HAP-1 (cell line): Measurements from ENCODE around the gene BCAR3.

ENCODE experiments used
- DNase-seq, 2 experiments: peaks; one replicate each; pipeline ENCODE4 v3.0.0-alpha.2; 2016 to 2020; ENCODE audit warnings: low spot score in 2 of 2
- H3K27me3 ChIP-seq: fragments of 250-450 bp; sonication (Bioruptor Pico); 2 replicates; pipeline ENCODE4 v1.5.1; 2020; ENCODE audit warnings: low read depth, mild to moderate bottlenecking, moderate library complexity
- H3K36me3 ChIP-seq: fragments of 250-450 bp; sonication (Bioruptor Pico); replicated peaks from 2 replicates; pipeline ENCODE4 v1.5.1; 2020; ENCODE audit warnings: mild to moderate bottlenecking
- H3K4me1 ChIP-seq: fragments of 250-450 bp; sonication (Bioruptor Pico); 2 replicates; pipeline ENCODE4 v1.5.1; 2020; ENCODE audit warnings: mild to moderate bottlenecking
- H3K4me3 ChIP-seq: fragments of 250-450 bp; sonication (Bioruptor Pico); 2 replicates; pipeline ENCODE4 v1.5.1; 2020; ENCODE audit warnings: mild to moderate bottlenecking, moderate library complexity
- H3K9me3 ChIP-seq: fragments of 250-450 bp; sonication (Bioruptor Pico); 2 replicates; pipeline ENCODE4 v1.5.1; 2020; ENCODE audit warnings: mild to moderate bottlenecking, moderate library complexity
- in situ Hi-C: fragments of 300-500 bp; cut with MboI; formaldehyde crosslinking; loops from 3 replicates; pipeline ENCODE4 v1.14.3; 2020; ENCODE audit warnings: low sequenced_read_pairs, inconsistent platforms, mixed read lengths

The BCAR3 gene

DNA sequence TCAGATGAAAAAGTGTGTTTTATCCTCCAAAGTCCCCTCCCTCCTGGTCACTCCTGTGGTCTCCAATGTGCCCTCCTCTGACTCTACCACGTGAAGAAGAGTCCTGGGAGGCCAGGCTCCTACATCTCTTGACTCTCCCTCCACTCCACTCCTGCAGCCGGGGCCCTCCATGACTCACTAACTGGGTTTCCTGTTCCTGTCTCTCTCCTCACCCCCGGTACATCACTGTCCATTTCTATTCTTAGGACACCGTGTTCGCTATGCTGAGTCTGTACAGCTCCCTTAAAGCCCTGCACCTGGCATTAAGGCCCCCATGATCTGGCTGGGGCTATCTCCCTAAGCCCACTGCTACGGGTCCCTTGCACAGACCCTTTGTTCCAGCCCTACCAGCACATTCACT lies 93.4 kb downstream of the BCAR3 start:
- H3K27me3 ChIP-seq = no peaks in the 10 kb centered on the region
- in situ Hi-C loops = no loop called here
- no peaks in the 10 kb centered on the region for H3K36me3 ChIP-seq
- H3K9me3 ChIP-seq = no peaks in the 10 kb centered on the region
- DNase-seq = no peak
- no peak overlapping the region for H3K4me3 ChIP-seq
- peaks cover 3% of the 10 kb centered on the region; the same call in 1 of the 2 replicates for H3K4me1 ChIP-seq

DNA sequence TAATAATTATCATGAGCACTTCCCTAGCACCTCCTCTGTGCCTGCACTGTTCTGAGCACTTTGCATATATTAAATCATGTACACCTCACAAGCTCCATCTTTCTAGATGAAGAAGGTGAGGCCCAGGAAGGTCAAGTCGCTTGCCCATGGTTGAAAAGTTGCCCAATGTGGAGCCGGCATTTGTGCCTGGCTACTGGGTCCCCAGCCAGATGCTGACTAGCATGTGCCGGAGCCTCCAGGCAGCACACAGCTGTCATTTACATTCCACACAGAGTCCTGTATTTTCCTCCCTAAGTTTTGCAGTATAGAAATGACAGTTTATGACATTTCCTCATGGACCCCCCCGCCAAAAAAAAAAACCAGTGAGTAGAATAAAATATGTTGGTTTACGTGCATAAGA lies 94.3 kb downstream of the BCAR3 start:
- in situ Hi-C loops = no loop called here

DNA sequence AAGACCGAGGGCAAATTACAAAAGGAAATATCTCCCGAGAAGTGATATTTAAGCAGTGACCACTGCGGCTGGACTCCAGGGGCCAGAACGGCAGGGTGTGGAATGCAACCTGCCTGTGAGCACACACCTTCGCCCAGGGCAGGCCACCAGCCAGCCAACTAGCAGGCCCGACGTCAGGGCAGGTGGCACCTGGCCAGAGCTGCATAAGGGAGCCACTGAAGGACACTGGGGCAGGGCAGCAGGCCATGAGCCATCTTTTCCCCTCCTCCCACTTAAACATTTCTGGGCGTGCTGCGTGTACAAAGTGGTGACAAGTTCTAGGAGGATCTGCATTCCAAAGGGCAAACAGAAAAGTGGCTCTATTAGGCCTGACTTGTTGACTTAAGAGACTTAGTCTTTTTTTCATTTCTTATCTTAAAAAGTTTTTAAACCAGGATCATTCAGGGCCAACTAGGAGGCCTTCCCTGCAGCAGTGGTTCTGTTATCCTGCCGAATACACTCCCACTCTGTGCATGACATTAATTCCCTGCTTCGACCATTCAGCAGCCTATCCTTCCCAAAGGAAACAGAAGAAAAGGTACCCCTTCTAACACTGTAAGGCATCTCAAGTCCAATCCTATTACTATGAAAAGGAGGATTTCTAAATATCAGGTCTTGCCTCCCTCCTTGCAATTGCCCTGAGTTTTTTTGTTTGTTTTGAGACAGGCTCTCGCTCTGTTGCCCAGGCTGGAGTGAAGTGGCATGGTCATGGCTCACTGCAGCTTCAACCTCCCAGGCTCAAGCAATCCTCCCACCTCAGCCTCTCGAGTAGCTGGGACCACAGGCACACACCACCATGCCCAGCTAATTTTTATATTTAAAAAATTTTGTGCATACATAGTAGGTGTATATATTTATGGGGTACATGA lies 96.3 kb downstream of the BCAR3 start:
- in situ Hi-C loops = no loop called here
- Histone ChIP-seq H3K4me1 (peaks cover 3% of the 10 kb centered on the region; the same call in 1 of the 2 replicates), H3K27me3 (no peaks in the 10 kb centered on the region), H3K36me3 (no peaks in the 10 kb centered on the region), H3K9me3 (no peaks in the 10 kb centered on the region), H3K4me3 (no peak overlapping the region)
- no peak for DNase-seq

More for the DNA sequence above, 94.3 kb downstream of the BCAR3 start:
- no peak overlapping the region for H3K4me3 ChIP-seq
- no peaks in the 10 kb centered on the region for H3K27me3 ChIP-seq
- H3K9me3 ChIP-seq = no peaks in the 10 kb centered on the region
- H3K36me3 ChIP-seq = no peaks in the 10 kb centered on the region
- DNase-seq = no peak
- H3K4me1 ChIP-seq = peaks cover 3% of the 10 kb centered on the region; the same call in 1 of the 2 replicates

DNA sequence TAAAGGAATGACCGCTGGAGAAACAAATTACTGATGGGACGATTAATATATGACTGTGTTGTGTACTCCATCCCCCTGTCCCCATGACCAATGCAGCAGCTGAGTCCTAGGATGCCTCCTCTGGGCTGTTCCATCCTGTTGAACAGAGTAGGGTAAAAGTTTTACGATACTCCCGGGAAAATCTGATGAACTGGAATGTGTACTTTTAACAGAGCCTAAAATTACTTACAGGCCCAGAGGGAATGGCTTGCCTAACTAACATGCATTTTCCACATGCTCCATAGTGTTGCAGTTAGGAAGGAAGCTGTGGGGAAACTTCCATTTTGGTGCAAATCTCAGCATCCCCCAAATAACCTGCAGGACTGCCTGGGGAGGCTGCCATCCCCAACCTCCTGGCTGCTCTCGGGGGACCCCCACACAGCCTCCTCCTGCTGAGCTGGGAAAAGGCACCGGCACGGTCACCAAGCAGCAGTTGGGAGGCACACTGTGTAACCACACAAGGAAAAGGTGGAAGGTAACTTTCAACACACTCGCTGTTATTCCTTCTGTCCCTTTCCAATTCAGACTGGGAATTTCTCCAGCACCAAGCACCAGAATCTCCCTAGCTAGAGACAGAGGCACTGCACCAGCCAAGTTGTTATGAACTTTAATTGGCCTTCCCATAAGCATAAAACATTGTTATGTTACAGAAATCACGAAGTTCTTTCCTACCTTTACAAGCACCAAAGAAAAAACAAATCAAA lies 97.2 kb downstream of the BCAR3 start:
- no peak overlapping the region for H3K4me3 ChIP-seq
- no peaks in the 10 kb centered on the region for H3K36me3 ChIP-seq
- in situ Hi-C loops = no loop called here
- H3K27me3 ChIP-seq = no peaks in the 10 kb centered on the region
- peaks cover 3% of the 10 kb centered on the region; the same call in 1 of the 2 replicates for H3K4me1 ChIP-seq
- H3K9me3 ChIP-seq = no peaks in the 10 kb centered on the region
- DNase-seq = no peak

DNA sequence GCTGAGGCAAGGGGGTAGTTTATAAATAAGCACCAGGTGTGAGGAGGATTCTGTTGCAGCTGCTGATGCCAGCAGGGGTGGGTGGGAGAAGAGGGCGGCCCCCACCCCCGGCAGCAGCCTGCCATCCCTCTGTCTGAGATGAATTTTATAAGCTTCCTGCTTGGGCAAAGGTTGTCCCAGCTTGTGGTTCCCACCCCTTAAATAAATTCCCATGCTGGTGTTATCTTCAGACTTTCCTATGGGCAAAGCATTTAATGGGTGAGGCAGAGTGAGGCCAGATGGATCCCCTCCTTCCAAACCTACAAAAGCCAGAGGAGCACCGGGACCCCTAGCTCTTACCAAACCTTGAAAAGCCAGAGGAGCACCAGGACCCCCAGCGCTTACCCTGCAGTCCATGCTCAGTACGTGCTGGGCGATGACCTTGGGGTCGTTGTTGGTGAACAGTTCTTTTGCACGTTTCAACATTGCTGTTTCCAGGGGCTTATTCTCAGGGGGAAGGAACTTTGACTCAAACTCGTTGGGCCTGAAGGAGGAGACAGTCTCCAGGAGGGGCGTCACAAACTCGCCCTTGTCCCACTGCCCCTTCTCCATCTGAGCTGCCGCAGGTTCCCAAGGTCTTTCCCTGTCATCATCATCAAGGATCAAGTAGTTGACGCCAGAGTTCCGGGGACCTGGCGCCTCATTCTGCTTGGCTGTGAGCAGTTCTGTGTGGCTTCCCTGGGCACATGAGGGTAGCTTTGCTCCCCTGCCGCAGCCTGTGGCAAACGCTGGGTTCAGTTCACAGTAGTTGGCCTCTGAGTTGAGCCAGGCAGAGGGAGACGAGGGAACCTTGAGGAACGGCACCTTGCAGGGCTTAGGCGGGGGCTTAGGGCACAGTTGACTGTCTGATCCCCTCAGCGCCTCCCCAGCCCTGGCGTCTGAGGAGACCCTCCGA lies 99.5 kb downstream of the BCAR3 start:
- H3K36me3 ChIP-seq = no peaks in the 10 kb centered on the region
- no peaks in the 10 kb centered on the region for H3K9me3 ChIP-seq
- in situ Hi-C loops = no loop called here
- H3K4me1 ChIP-seq = peaks cover 3% of the 10 kb centered on the region; the same call in 1 of the 2 replicates
- no peak overlapping the region for H3K4me3 ChIP-seq
- no peaks in the 10 kb centered on the region for H3K27me3 ChIP-seq
- no peak for DNase-seq

DNA sequence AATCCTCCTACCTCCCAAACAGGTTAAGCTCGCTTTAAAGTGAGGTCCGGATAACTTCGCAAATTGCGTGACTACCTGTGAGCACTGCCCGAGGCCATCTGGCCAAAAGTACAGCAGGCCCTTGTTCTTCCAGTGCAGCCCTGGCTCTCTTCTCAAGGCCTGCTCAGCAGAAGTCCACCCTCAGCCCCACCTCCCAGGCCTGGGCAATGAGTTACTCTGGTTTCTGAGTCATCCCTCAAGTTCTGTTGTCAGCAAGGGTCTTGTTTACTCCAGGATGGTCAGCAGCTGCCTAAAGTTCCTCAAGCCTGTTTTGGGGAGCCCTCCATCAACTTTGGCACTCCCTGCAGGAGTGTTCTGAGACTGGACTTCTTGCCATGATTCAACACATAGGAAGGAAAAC lies 101.7 kb downstream of the BCAR3 start:
- H3K4me1 ChIP-seq = no peaks in the 10 kb centered on the region
- no peak overlapping the region for H3K4me3 ChIP-seq
- H3K36me3 ChIP-seq = no peaks in the 10 kb centered on the region
- no peaks in the 10 kb centered on the region for H3K27me3 ChIP-seq
- no peaks in the 10 kb centered on the region for H3K9me3 ChIP-seq
- in situ Hi-C loops = no loop called here
- no peak for DNase-seq

DNA sequence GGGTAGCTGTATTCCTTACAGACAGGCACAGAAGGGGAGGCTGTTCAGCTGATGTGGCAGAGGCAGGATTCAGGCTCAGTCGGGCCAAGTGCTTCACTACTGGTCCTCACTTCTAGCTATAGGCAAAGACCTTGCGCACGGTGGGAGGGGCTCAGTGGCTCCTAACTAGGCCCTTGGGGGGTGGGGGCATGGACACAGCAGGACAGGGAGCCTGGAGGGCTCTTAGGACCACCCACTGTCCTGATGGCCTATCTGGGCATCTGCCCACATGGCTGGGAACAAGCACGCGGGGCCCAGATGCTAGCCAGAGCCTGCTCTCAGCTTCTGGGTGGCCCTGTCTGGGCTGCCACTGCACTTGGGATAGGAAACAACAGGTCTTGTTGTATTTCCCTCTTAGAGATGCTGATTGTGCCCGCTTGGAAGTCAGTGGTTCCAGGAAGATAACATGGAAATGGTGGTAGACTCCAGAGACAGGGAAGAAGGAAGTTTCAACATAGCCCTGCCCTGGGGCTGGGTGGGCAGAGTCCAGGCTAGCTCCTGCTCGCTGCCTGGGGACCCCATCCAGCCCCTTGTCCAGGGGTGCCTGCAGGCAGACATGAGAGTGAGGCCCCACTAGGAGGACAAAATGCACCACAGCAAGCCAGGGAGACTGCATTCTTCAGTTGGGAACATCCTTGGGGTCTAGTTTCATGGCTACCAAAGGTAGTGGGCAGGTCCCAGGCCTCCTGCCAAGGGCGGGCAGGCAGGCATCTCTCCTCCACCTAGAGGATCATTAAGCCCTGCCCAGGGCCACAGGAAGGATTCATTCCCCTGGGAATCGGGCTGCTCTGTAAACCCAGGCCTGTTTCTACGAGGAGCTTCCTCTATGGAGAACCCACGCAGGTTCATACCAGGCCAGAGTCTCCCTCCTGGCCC lies 102.5 kb downstream of the BCAR3 start:
- H3K4me3 ChIP-seq = no peak overlapping the region
- H3K9me3 ChIP-seq = no peaks in the 10 kb centered on the region
- DNase-seq = no peak
- H3K36me3 ChIP-seq = no peaks in the 10 kb centered on the region
- in situ Hi-C loops = no loop called here
- H3K4me1 ChIP-seq = no peaks in the 10 kb centered on the region
- no peaks in the 10 kb centered on the region for H3K27me3 ChIP-seq

DNA sequence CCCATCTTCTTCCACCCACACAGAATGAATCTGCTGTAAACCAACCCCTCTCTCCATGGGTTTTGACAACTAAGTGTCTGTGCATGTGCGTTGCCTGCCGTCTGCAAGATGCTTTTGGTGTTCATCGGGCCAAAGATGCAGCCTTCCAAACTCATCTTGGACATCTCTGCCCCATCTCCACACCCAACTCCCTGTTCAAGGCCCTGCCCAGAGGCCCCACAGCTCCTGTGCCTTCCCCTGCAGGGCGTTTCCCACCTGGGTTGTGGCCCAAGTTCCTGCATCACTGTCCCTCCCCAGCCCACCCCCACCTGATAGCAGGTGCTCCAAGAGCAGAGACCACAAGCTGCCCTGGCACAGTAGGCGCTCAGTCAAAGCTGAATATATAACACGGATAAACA lies 103.2 kb downstream of the BCAR3 start:
- Histone ChIP-seq H3K4me1 (no peaks in the 10 kb centered on the region), H3K36me3 (no peaks in the 10 kb centered on the region), H3K27me3 (no peaks in the 10 kb centered on the region), H3K4me3 (no peak overlapping the region), H3K9me3 (no peaks in the 10 kb centered on the region)
- no peak for DNase-seq
- in situ Hi-C loops = no loop called here

DNA sequence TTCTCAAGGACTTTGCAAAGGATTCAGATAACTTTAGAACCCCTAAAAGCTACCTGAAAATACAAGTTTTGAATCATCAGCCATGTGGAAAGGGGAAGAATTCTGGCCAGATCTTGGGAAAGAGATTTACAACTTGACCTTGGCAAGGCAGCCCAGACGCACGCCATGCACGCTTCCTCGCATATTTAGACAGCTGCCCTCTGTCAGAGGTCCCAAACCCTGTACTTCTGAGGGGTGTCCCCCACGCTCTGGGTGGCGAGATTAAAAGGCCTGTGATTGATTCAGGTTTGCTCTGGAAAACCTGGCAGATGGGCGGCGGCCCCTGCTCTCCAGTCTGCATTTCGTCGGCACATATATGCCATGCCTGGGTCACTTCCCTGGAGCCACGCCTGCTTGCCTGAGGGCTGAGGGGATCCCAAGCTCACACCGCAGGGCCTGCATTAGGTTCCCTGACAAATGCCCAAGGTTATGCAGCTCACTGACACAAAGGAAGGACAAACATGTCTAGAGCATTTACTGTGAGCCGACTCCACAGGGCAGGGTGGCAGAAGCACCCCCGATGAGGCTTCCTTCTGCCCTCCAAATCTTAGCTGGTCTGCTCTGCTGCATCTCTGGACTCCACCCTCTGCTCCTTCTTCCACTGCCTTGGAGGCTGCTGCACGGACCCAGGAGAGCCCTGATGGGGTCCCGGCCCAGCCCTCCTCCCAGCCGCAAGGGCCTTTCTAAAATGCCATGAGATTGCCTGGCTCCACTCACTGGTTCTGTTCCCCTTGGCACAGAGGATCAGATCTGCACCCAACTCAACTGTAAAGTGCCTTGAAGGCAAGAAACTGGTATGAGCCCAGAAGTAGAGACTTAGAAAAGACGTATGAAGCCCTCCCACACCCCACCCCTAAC lies 103.9 kb downstream of the BCAR3 start:
- Histone ChIP-seq H3K9me3 (no peaks in the 10 kb centered on the region), H3K4me3 (no peak overlapping the region), H3K4me1 (no peaks in the 10 kb centered on the region), H3K27me3 (no peaks in the 10 kb centered on the region), H3K36me3 (no peaks in the 10 kb centered on the region)
- in situ Hi-C loops = no loop called here
- DNase-seq = no peak

DNA sequence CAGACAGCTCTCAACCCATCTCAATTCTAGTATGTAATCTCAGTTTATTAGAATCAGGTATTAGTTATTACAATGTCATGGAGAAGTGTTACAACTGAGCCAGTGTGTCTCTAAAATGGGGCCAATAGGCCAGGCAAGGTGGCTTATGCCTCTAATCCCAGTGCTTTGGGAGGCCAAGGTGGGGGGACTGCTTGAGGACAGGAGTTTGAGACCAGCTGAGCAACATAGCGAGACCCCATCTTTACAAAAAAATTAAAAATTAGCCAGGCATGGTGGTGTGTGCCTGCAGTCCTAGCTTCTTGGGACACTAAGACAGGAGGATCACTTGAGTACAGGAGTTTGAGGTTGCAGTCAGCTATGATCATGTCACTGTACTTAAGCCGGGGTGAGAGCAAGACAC lies 104.9 kb downstream of the BCAR3 start:
- Histone ChIP-seq H3K36me3 (no peaks in the 10 kb centered on the region), H3K27me3 (no peaks in the 10 kb centered on the region), H3K4me1 (no peaks in the 10 kb centered on the region), H3K9me3 (no peaks in the 10 kb centered on the region), H3K4me3 (no peak overlapping the region)
- in situ Hi-C loops = no loop called here
- no peak for DNase-seq

DNA sequence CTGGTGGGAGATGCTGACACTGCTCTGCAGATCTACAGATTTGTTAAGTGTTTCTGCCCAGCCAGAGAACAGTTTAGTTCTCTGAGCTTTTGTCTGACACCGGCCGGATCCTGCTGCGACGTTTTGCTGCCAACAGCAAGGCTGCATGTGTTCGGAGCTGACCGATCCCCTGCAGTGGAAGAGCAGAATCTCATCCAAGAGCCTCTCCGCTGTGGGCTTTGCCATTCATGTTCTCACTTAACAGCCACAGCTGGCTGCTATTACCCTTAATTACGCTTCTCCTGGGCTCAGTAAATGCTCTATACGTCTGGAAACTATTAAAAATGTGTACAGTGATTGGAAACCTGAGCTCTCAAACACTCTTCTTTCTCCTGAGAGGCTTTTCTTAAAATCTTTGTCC lies 105.3 kb downstream of the BCAR3 start:
- in situ Hi-C loops = no loop called here
- Histone ChIP-seq H3K4me3 (no peak overlapping the region), H3K9me3 (no peaks in the 10 kb centered on the region), H3K27me3 (no peaks in the 10 kb centered on the region), H3K4me1 (no peaks in the 10 kb centered on the region), H3K36me3 (no peaks in the 10 kb centered on the region)
- DNase-seq = no peak
